GM12878 (cell line): ENCODE measurements around the gene ADGRG1. TPM values are rescaled to one million over a fixed set of nuclear protein-coding genes. Genes with fewer than 3 reads are reported as not detected.

Experiments
- ASH2L ChIP-seq: fragments of 300-600, 200-600 bp; sonication (generic); IDR thresholded peaks from 2 replicates; pipeline ENCODE4 v1.6.1; 2017; ENCODE audit warnings: low read depth, mild to moderate bottlenecking, borderline replicate concordance
- BHLHE40 ChIP-seq, 2 experiments: fragments of 450-650 bp in 1 of 2; IDR thresholded peaks; 2 replicates each; pipeline ENCODE4 v1.6.1; 2011 to 2017; ENCODE audit warnings: low read depth in 2 of 2, borderline replicate concordance in 1 of 2, improper control_type of control experiment in 1 of 2, low read length in 1 of 2, mild to moderate bottlenecking in 1 of 2
- CHD1 ChIP-seq: IDR thresholded peaks from 2 replicates; pipeline ENCODE4 v1.6.1; 2012; ENCODE audit warnings: low read depth, low read length, improper control_type of control experiment
- CREB1 ChIP-seq: IDR thresholded peaks from 2 replicates; pipeline ENCODE4 v1.6.1; 2012; ENCODE audit warnings: low read depth, mild to moderate bottlenecking, inconsistent platforms
- EED ChIP-seq: sonication (generic); IDR thresholded peaks from 2 replicates; pipeline ENCODE4 v1.6.1; 2016; ENCODE audit warnings: antibody characterized with exemption, low read depth
- FOXM1 ChIP-seq: IDR thresholded peaks from 2 replicates; pipeline ENCODE4 v1.6.1; 2012; ENCODE audit warnings: low read depth, mild to moderate bottlenecking, inconsistent platforms, low read length, moderate library complexity
- IKZF1 ChIP-seq: fragments of 450-650 bp; conservative IDR thresholded peaks from 2 replicates; pipeline ENCODE4 v1.6.1; 2017; ENCODE audit warnings: antibody characterized with exemption, mild to moderate bottlenecking
- IRF4 ChIP-seq: IDR thresholded peaks from 2 replicates; pipeline ENCODE4 v1.6.1; 2011; ENCODE audit warnings: low read depth, low read length
- MEF2A ChIP-seq: IDR thresholded peaks from 2 replicates; pipeline ENCODE4 v1.6.1; 2011; ENCODE audit warnings: low read depth, mild to moderate bottlenecking, low read length, moderate library complexity; ENCODE audit not compliant: insufficient read depth
- NFYB ChIP-seq: IDR thresholded peaks from 2 replicates; pipeline ENCODE4 v1.6.1; 2011; ENCODE audit warnings: low read depth, mild to moderate bottlenecking, low read length, improper control_type of control experiment, moderate library complexity; ENCODE audit not compliant: insufficient read depth
- NR2C2 ChIP-seq: IDR thresholded peaks from 2 replicates; pipeline ENCODE4 v1.6.1; 2011; ENCODE audit warnings: borderline replicate concordance, low read depth; ENCODE audit not compliant: control insufficient read depth, insufficient read length
- PAX8 ChIP-seq: fragments of 450-650 bp; IDR thresholded peaks from 2 replicates; pipeline ENCODE4 v1.6.1; 2017; ENCODE audit warnings: mild to moderate bottlenecking, moderate library complexity
- POLR2AphosphoS2 ChIP-seq: IDR thresholded peaks from 2 replicates; pipeline ENCODE4 v1.6.1; 2011; ENCODE audit warnings: low read depth, mild to moderate bottlenecking, low read length, improper control_type of control experiment, moderate library complexity
- RB1 ChIP-seq: fragments of 450-650 bp; formaldehyde crosslinking; IDR thresholded peaks from 2 replicates; pipeline ENCODE4 v1.6.1; 2017; ENCODE audit warnings: mild to moderate bottlenecking, borderline replicate concordance
- SIX5 ChIP-seq: IDR thresholded peaks from 2 replicates; pipeline ENCODE4 v1.6.1; 2011; ENCODE audit warnings: mild to moderate bottlenecking, low read depth, low read length, moderate library complexity; ENCODE audit not compliant: severe bottlenecking
- STAT1 ChIP-seq: fragments of 450-650 bp; conservative IDR thresholded peaks from 2 replicates; pipeline ENCODE4 v1.6.1; 2014; ENCODE audit warnings: antibody characterized with exemption, mild to moderate bottlenecking
- TCF3 ChIP-seq: IDR thresholded peaks from 2 replicates; pipeline ENCODE4 v1.6.1; 2012; ENCODE audit warnings: low read depth, mild to moderate bottlenecking, low read length, borderline replicate concordance; ENCODE audit not compliant: insufficient read depth
- ZNF217 ChIP-seq: fragments of 450-650 bp; IDR thresholded peaks from 2 replicates; pipeline ENCODE4 v1.6.1; 2017; ENCODE audit warnings: antibody characterized with exemption, mild to moderate bottlenecking
- polyA plus RNA-seq, 11 experiments: library from polyadenylated mRNA; depleted of rRNA in 4 of 11; unstranded in 6 of 11; stranded (reverse) in 5 of 11; fragments of >200 nt; fragmentation: Nextera tagmentation in 4 of 11; fragmentation: Illumina TruSeq in 1 of 11; extraction: Ambion mirVana in 4 of 11; extraction: Trizol in 1 of 11; gene quantifications; 1 replicate in 1 of 11; 2 replicates in 10 of 11; pipeline versions ENCODE4 v1.2.1 to v1.2.3, GENCODE V29; 2011 to 2016; ENCODE audit warnings: inconsistent platforms in 2 of 11, missing spikeins in 2 of 11, low read depth in 1 of 11
- total RNA-seq, 4 experiments: library from RNA; depleted of rRNA in 3 of 4; stranded (reverse); fragments of >200 nt in 3 of 4; fragmentation: Illumina TruSeq in 1 of 4; extraction: Trizol in 1 of 4; gene quantifications; 2 replicates each; pipeline versions ENCODE4 v1.2.1 to v1.2.3, GENCODE V29; 2013 to 2021
- TF ChIP-seq, protein P1 (sequence below): fragments of 450-650 bp; IDR thresholded peaks from 2 replicates; pipeline ENCODE4 v1.6.1; 2017; ENCODE audit warnings: low read depth, mild to moderate bottlenecking, moderate library complexity
- TF ChIP-seq, protein P2 (sequence below): IDR thresholded peaks from 2 replicates; pipeline ENCODE4 v1.6.1; 2011; ENCODE audit warnings: borderline replicate concordance, low read depth, mild to moderate bottlenecking, moderate library complexity, mixed read lengths, low read length; ENCODE audit not compliant: insufficient read depth; ENCODE audit errors: extremely low read length
- TF ChIP-seq, protein P3 (sequence below): IDR thresholded peaks from 2 replicates; pipeline ENCODE4 v1.6.1; 2011; ENCODE audit warnings: mild to moderate bottlenecking, low read depth, low read length, moderate library complexity; ENCODE audit not compliant: insufficient replicate concordance
- TF ChIP-seq, protein P4 (sequence below): IDR thresholded peaks from 2 replicates; pipeline ENCODE4 v1.6.1; 2012; ENCODE audit warnings: low read depth, low read length, improper control_type of control experiment
- TF ChIP-seq, protein P5 (sequence below): fragments of 150-350 bp; IDR thresholded peaks from 2 replicates; pipeline ENCODE4 v1.6.1; 2014; ENCODE audit warnings: mild to moderate bottlenecking, low read depth, low read length

The ADGRG1 gene
- total and polyA plus RNA-seq, 10 of the 15 experiments (the other 5 are each of a cell fraction or from before 2014, with no cell fraction given) = 0.07 to 2.0 (median 0.75) TPM

DNA sequence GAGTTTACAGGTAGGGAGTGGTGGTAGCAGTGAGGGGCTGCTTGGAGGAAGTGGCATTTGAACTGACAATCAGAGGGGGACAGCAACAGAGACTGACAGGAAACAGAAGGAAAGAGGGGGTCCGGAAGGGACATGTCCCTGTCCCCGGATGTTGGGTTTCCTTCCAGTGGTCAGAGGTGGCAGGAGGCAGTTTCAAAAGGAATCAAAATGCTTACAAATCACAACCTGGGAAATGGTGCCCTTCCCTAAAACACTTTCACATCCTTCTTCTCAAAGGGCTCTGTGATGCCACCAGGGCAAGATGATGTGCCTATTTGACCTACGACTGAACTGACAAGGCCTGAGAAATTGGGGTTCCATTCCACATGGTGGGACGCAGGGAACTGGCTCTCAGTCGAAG is 19.7 kb downstream of the ADGRG1 start (continued):
- TF ChIP-seq, protein P1, sequence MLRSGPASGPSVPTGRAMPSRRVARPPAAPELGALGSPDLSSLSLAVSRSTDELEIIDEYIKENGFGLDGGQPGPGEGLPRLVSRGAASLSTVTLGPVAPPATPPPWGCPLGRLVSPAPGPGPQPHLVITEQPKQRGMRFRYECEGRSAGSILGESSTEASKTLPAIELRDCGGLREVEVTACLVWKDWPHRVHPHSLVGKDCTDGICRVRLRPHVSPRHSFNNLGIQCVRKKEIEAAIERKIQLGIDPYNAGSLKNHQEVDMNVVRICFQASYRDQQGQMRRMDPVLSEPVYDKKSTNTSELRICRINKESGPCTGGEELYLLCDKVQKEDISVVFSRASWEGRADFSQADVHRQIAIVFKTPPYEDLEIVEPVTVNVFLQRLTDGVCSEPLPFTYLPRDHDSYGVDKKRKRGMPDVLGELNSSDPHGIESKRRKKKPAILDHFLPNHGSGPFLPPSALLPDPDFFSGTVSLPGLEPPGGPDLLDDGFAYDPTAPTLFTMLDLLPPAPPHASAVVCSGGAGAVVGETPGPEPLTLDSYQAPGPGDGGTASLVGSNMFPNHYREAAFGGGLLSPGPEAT = peak; percentile 44
- TF ChIP-seq IRF4 = peak; percentile 35; the same call in 1 of the 2 replicates
- no peak for TF ChIP-seq ASH2L
- no peak for TF ChIP-seq CREB1
- TF ChIP-seq MEF2A = no peak
- no peak for TF ChIP-seq ZNF217
- TF ChIP-seq, protein P2, sequence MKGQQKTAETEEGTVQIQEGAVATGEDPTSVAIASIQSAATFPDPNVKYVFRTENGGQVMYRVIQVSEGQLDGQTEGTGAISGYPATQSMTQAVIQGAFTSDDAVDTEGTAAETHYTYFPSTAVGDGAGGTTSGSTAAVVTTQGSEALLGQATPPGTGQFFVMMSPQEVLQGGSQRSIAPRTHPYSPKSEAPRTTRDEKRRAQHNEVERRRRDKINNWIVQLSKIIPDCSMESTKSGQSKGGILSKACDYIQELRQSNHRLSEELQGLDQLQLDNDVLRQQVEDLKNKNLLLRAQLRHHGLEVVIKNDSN = no peak
- TF ChIP-seq BHLHE40 (IDR thresholded peaks at IDR 0.05; ENCODE audit: borderline replicate concordance in 1 of 2, low read depth in 2 of 2, low read length in 1 of 2) = peak in 1 of 2 experiments; percentile 24; a peak in 1 of 4 replicates
- no peak for TF ChIP-seq STAT1
- no peak for TF ChIP-seq TCF3
- TF ChIP-seq POLR2AphosphoS2 = no peak
- TF ChIP-seq, protein P3, sequence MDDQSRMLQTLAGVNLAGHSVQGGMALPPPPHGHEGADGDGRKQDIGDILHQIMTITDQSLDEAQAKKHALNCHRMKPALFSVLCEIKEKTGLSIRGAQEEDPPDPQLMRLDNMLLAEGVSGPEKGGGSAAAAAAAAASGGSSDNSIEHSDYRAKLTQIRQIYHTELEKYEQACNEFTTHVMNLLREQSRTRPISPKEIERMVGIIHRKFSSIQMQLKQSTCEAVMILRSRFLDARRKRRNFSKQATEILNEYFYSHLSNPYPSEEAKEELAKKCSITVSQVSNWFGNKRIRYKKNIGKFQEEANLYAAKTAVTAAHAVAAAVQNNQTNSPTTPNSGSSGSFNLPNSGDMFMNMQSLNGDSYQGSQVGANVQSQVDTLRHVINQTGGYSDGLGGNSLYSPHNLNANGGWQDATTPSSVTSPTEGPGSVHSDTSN = no peak
- no peak for TF ChIP-seq CHD1
- TF ChIP-seq SIX5 = no peak
- no peak for TF ChIP-seq RB1
- TF ChIP-seq FOXM1 = 0 out of 2 replicates have a peak, but pooled peaks have one; percentile 26
- no peak for TF ChIP-seq PAX8
- TF ChIP-seq, protein P4, sequence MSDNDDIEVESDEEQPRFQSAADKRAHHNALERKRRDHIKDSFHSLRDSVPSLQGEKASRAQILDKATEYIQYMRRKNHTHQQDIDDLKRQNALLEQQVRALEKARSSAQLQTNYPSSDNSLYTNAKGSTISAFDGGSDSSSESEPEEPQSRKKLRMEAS = no peak
- TF ChIP-seq EED = peak; percentile 85
- no peak for TF ChIP-seq NFYB
- TF ChIP-seq, protein P5, sequence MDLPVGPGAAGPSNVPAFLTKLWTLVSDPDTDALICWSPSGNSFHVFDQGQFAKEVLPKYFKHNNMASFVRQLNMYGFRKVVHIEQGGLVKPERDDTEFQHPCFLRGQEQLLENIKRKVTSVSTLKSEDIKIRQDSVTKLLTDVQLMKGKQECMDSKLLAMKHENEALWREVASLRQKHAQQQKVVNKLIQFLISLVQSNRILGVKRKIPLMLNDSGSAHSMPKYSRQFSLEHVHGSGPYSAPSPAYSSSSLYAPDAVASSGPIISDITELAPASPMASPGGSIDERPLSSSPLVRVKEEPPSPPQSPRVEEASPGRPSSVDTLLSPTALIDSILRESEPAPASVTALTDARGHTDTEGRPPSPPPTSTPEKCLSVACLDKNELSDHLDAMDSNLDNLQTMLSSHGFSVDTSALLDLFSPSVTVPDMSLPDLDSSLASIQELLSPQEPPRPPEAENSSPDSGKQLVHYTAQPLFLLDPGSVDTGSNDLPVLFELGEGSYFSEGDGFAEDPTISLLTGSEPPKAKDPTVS = no peak
- TF ChIP-seq NR2C2 = no peak
- peak; percentile 89 for TF ChIP-seq IKZF1
